ENCODE data around the gene ATP6V0A1. TPM values are rescaled to one million over a fixed set of nuclear protein-coding genes. Genes with fewer than 3 reads are reported as not detected.
A peak's percentile ranks its signal among the peaks of the same experiment; 100 is the strongest.

The ATP6V0A1 gene
- total RNA-seq, 1 donor: 40.0 TPM

DNA sequence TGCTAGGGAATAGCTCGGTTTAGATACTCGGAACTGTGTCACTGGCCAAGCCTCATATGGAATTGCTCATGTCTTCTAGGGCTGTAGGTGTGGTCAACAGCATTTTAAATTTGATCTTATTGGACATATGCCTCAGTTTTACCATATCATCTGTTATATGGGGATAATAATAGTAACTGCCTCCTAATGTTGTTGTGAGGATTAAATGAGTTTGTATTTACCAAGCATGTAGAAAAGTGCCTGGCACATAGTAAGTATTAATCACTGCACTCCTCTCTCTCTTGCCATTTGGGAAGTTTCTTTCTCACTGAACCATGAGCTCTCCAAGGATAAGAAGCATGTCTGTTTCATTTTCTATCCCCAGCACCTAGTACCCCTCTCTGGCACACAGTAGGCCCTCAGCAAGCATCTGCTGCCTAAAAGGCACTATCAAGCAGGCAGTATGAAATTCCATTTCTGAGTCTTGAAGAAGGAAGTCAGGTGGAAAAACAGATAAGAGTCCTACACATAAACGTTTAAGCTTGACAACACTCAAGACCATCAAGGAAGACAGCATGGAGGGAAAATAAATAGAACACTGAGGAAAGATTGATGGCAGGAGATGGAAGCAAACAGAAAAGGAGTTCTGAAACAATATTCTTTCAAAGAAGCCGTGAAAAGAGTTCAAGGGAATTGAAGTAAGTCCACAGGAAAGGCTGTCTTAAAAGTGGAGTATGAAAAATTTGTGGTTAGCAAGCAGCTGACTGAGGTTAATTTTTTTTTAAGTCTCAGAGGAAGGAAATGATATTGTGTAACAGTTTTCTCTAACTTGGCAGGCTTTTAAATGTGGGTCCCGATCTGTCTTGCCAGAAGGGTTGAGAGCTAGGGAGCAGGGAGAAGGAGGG lies 2.2 kb upstream of the ATP6V0A1 start:
- peak overlapping the region; percentile 0 for H3K4me3 ChIP-seq (ENCODE audit: low read depth, low read length)
- DNase-seq (ENCODE audit: low read depth): peak; percentile 89
- TF ChIP-seq, protein P1, sequence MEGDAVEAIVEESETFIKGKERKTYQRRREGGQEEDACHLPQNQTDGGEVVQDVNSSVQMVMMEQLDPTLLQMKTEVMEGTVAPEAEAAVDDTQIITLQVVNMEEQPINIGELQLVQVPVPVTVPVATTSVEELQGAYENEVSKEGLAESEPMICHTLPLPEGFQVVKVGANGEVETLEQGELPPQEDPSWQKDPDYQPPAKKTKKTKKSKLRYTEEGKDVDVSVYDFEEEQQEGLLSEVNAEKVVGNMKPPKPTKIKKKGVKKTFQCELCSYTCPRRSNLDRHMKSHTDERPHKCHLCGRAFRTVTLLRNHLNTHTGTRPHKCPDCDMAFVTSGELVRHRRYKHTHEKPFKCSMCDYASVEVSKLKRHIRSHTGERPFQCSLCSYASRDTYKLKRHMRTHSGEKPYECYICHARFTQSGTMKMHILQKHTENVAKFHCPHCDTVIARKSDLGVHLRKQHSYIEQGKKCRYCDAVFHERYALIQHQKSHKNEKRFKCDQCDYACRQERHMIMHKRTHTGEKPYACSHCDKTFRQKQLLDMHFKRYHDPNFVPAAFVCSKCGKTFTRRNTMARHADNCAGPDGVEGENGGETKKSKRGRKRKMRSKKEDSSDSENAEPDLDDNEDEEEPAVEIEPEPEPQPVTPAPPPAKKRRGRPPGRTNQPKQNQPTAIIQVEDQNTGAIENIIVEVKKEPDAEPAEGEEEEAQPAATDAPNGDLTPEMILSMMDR (IDR thresholded peaks at IDR 0.05; ENCODE audit: insufficient read depth, low read length): no peak

DNA sequence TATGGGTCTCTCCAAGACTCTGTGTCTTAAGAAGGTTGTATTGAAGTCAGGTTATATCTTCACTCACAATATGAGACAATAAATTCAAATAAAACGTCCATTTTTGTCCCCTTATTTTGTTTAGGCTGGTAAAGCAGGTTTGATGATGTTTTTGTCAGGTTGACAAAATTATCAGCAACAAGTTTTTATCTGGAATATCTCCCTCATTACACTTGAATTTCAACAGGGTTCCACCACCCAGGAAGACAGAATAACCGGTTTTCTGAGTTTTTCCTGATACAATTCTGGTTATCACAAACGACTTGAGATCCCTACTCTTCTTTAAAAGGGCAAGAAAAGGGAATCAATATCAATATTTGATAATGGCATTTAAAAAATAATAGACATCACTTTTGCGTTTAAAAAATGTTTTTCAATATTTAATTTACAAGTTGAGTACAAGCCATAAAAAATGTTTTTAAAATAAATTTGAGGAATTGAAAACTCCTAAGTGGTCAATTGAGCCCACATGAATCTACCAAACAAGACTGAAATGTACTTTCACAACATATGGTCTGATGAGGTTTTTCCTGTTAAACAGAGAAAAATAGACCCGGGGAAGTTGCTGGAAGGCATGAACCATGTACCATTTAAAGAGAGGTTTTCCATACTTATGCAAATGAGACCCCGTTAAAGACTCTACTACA lies 1.4 kb upstream of the ATP6V0A1 start:
- no peak overlapping the region for H3K4me3 ChIP-seq (ENCODE audit: low read depth, low read length)
- TF ChIP-seq, protein P1 (IDR thresholded peaks at IDR 0.05; ENCODE audit: insufficient read depth, low read length): no peak
- no peak for DNase-seq (ENCODE audit: low read depth)

DNA sequence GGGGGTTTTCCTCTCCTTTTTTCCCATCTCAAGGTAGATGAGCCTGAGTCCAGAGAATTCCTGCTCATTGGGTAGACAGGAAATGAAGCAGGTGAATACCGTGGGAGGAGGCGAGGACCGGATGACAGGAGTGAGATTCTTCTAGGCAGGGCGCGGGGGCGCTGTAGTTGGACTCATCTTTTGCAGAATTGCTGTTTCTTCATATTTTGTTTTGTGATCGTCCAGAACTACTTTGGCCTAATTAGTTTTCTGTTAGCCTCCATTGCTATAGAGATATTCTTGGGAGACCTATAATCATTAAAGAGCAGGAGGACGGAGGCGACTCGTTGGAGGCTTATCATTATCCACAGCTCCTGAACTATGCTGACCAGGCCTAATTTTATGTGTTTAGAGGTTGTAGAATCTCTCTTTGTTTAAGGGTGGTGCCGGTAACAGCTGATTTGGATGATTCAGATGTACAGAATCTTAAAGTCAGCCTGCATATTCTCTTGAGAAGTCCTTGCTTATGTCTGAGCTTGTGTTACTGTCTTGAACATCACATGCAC lies 650 bp downstream of the ATP6V0A1 start:
- TF ChIP-seq, protein P1 (IDR thresholded peaks at IDR 0.05; ENCODE audit: insufficient read depth, low read length): peak; percentile 37
- peak overlapping the region; percentile 88 for H3K4me3 ChIP-seq (ENCODE audit: low read depth, low read length)
- DNase-seq (ENCODE audit: low read depth): peak; percentile 67

DNA sequence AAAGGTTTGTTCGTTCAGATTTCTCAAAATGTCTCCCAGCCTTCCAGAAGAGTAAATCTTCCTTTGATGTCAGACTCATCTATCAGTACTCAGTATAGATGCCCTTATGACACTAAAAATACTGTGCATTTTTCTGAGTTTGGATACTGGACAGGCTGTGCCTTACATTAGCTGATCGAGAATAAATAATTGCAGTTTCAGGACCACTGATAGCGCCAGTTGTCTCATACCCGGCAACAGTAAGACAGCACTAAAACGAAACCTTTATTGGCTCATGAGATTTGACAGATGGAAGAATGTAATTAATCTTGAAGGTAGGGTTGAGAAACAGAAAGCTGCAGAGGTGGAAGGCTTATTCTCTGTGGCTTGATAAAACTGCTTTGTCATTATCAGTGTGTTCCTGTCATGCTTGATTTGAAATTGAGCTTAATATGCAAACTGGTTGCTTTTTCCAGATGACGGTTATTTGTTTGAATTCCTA lies 1.2 kb downstream of the ATP6V0A1 start:
- DNase-seq (ENCODE audit: low read depth): peak; percentile 72
- TF ChIP-seq, protein P1 (IDR thresholded peaks at IDR 0.05; ENCODE audit: insufficient read depth, low read length): no peak
- H3K4me3 ChIP-seq (ENCODE audit: low read depth, low read length): peak overlapping the region; percentile 88

DNA sequence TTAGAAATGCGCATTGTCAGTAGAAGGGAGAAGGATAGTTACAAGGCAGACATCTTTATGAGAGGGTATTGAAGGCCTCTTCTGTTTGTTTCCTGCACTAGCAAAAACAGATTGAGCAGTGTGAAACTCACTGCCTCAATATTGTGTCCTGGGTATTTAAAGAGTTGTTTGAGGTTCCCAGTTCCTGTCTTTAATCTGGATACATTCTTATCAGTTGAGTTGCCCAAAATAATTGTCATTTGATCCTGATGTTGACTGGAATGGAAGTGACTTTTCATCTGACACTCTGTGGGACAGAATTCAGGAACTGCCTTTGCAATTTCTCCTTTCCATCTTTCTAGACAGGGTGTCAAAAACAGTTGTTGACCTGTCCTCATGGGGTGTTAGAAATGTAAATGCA lies 1.7 kb downstream of the ATP6V0A1 start:
- TF ChIP-seq, protein P1 (IDR thresholded peaks at IDR 0.05; ENCODE audit: insufficient read depth, low read length): no peak
- DNase-seq (ENCODE audit: low read depth): no peak
- H3K4me3 ChIP-seq (ENCODE audit: low read depth, low read length): peak overlapping the region; percentile 88

DNA sequence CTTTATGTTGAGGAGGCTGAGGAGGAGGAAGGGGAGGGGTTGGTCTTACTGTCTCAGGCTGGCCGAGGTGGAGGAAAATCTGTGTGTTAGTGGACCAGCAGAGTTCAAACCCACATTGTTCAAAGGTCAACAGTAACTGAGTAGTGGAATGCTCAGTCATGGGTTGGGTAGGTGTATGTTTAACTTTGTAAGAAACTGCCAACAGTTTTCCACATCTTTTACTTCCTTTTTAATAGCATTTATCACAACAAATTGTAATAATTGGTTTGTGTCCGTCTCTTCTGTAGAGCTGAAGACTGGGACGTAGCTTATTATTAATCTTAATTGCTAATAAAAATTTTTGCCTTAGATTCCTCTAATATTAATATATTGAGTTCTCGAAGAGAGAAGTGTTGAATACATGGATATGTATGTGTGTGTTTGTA lies 5.3 kb downstream of the ATP6V0A1 start:
- DNase-seq (ENCODE audit: low read depth): no peak
- H3K4me3 ChIP-seq (ENCODE audit: low read depth, low read length): no peak overlapping the region
- TF ChIP-seq, protein P1 (IDR thresholded peaks at IDR 0.05; ENCODE audit: insufficient read depth, low read length): no peak

Data from fibroblast of the aortic adventitia (primary cell).